ENCODE results near the gene JAZF1. TPM values are rescaled to one million over a fixed set of nuclear protein-coding genes. Genes with fewer than 3 reads are reported as not detected.

JAZF1 gene
- total RNA-seq, 1 donor from 2014 or later: 3.6 TPM

GRCh38 chr7:28133872-28134271 is 46.7 kb downstream of the JAZF1 start:
- no peak for DNase-seq (ENCODE audit: low read depth)
- H3K4me3 ChIP-seq (ENCODE audit: low read depth, low read length): no peak overlapping the region
- TF ChIP-seq CTCF (conservative IDR thresholded peaks at IDR 0.05; ENCODE audit: low read depth, low read length): no peak

- no peak for TF ChIP-seq CTCF (conservative IDR thresholded peaks at IDR 0.05; ENCODE audit: low read depth, low read length)
- no peak for DNase-seq (ENCODE audit: low read depth)
- no peak overlapping the region for H3K4me3 ChIP-seq (ENCODE audit: low read depth, low read length)
Measured at GRCh38 chr7:28132959-28133870, 47.4 kb downstream of the JAZF1 start.

DNA sequence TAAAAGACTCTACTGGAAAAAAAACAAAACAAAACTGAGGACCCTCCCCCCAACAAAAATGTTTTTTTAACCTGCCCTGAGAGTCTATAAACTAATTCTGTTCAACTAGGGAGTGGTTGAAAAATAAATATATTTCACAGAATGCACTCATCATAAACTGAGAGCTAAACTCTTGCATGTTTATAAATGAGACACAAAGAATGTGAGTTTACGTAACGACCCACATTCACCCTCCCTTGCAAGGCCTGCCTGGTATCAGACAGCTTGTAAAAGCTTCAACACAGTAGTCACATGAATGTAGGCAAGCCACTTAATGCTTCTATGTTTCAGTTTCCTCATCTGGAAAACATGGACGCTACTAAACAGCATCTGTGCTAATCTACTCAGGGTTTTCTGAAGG is 50.3 kb downstream of the JAZF1 start:
- no peak for TF ChIP-seq CTCF (conservative IDR thresholded peaks at IDR 0.05; ENCODE audit: low read depth, low read length)

DNA sequence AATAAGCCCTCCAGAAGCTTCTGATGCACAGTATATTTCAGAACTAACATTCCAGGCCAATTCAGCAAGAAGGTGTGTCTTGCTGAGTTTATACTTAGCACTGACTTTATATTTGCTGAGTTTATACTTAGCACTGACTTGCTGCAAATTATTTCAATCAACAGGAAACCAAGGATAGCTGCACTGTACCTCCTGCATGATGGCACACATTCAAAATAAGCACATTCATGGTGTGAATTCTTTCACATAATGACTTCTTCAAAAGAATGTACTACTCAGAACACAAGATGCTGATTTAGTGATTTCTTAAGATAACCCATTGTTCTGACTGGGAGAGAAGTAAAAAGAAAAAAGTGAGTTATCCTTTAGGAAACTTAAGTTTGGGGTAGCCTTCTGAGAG is 52.0 kb downstream of the JAZF1 start:
- no peak for TF ChIP-seq CTCF (conservative IDR thresholded peaks at IDR 0.05; ENCODE audit: low read depth, low read length)
- no peak overlapping the region for H3K4me3 ChIP-seq (ENCODE audit: low read depth, low read length)
- DNase-seq (ENCODE audit: low read depth): no peak

More for the DNA sequence above, 50.3 kb downstream of the JAZF1 start:
- no peak for DNase-seq (ENCODE audit: low read depth)
- H3K4me3 ChIP-seq (ENCODE audit: low read depth, low read length): no peak overlapping the region

GRCh38 chr7:28126410-28127041 is 54.1 kb downstream of the JAZF1 start:
- DNase-seq (ENCODE audit: low read depth): no peak
- TF ChIP-seq CTCF (conservative IDR thresholded peaks at IDR 0.05; ENCODE audit: low read depth, low read length): no peak
- no peak overlapping the region for H3K4me3 ChIP-seq (ENCODE audit: low read depth, low read length)

DNA sequence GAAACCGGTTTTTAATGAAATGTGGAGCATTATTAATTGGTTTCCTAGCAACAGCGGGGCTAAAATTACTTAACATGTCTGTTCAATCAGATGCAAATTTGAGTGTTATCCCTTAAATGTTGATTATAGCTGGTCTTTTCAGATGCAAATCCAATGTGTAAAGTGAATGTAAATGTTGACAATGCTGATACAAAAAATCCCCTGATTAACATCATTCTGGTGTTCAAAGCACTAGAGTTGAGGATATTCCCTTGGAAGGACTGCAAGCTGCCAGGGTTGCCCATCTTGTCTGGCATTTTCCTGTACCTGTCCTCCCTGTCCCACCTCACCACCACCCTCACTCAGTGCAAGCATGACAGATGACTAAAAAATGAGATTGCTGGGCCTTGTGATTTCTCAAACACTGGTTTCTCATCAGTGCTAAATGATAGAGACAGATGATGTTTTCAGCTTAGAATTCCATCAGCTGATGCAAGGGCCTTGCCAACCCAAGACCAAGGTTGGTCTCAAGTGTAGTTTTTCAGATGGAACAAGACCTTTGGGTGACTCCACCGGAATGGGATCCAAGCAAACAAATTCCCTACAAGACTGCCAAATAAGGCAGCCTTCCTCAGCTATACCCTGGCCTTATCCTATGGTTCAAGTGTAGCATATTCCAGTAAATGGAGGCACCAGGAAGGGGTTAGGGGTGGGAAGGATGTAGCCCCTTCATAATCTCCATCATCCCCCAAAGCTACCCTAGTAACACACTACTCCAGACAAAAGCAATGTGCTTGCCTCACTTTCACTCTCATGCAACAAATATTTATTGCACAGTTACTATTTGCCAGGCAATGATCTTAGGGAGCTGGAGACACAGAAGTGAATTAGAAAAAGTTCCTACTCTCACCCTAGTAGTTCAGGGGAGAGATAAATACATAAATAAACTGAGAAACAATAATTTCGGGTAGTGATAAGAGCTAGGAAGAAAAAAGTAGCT is 54.9 kb downstream of the JAZF1 start:
- DNase-seq (ENCODE audit: low read depth): no peak
- TF ChIP-seq CTCF (conservative IDR thresholded peaks at IDR 0.05; ENCODE audit: low read depth, low read length): no peak
- no peak overlapping the region for H3K4me3 ChIP-seq (ENCODE audit: low read depth, low read length)
